Mesenchymal stem cell (in vitro differentiated cells and primary cell): ENCODE results near the gene FGD6.
A peak's percentile ranks its signal among the peaks of the same experiment; 100 is the strongest.

Experiments used
- DNase-seq: peaks from one replicate; pipeline ENCODE4 v3.0.0-alpha.2; 2013
- H2AFZ ChIP-seq: one replicate; pipeline ENCODE4 v1.6.1; 2013; ENCODE audit warnings: low read depth, mild to moderate bottlenecking, control low read depth, inconsistent platforms, low read length, moderate library complexity
- H2AK5ac ChIP-seq: 2 replicates; pipeline ENCODE4 v1.6.1; 2013; ENCODE audit warnings: low read length, moderate library complexity, mild to moderate bottlenecking, inconsistent platforms; ENCODE audit not compliant: severe bottlenecking
- H2BK120ac ChIP-seq: one replicate; pipeline ENCODE4 v1.6.1; 2013; ENCODE audit warnings: low read depth, mild to moderate bottlenecking, inconsistent platforms, low read length, moderate library complexity
- H2BK12ac ChIP-seq, 2 experiments: one replicate each; pipeline ENCODE4 v1.6.1; 2013; ENCODE audit warnings: inconsistent platforms in 2 of 2, low read length in 2 of 2, mild to moderate bottlenecking in 2 of 2, moderate library complexity in 2 of 2, control low read depth in 1 of 2
- H2BK15ac ChIP-seq: one replicate; pipeline ENCODE4 v1.6.1; 2013; ENCODE audit warnings: mild to moderate bottlenecking, low read depth, inconsistent platforms; ENCODE audit not compliant: poor library complexity, severe bottlenecking
- H2BK5ac ChIP-seq: 2 replicates; pipeline ENCODE4 v1.6.1; 2013; ENCODE audit warnings: low read depth, mild to moderate bottlenecking, low read length, control low read depth, inconsistent platforms; ENCODE audit not compliant: poor library complexity, severe bottlenecking
- H3K14ac ChIP-seq, 2 experiments: one replicate each; pipeline ENCODE4 v1.6.1; 2013; ENCODE audit warnings: inconsistent platforms in 2 of 2, low read length in 2 of 2, control low read depth in 1 of 2, mild to moderate bottlenecking in 1 of 2, moderate library complexity in 1 of 2
- H3K18ac ChIP-seq, 2 experiments: one replicate each; pipeline ENCODE4 v1.6.1; 2013; ENCODE audit warnings: inconsistent platforms in 2 of 2, low read length in 2 of 2, control low read depth in 1 of 2, low read depth in 1 of 2, mild to moderate bottlenecking in 1 of 2
- H3K23ac ChIP-seq, 2 experiments: one replicate each; pipeline ENCODE4 v1.6.1; 2013; ENCODE audit warnings: inconsistent platforms in 2 of 2, low read length in 2 of 2, mild to moderate bottlenecking in 2 of 2, moderate library complexity in 2 of 2, control low read depth in 1 of 2
- H3K27ac ChIP-seq: 2 replicates; pipeline ENCODE4 v1.5.1; 2013; ENCODE audit warnings: mild to moderate bottlenecking, moderate library complexity, low read length, control low read depth, inconsistent platforms; ENCODE audit not compliant: poor library complexity, severe bottlenecking
- H3K27me3 ChIP-seq, 2 experiments: 2 replicates each; pipeline versions ENCODE4 v1.6.1 to v1.7.0; 2013; ENCODE audit warnings: low read length in 2 of 2, mild to moderate bottlenecking in 2 of 2, moderate library complexity in 2 of 2, control low read depth in 1 of 2, inconsistent platforms in 1 of 2; ENCODE audit not compliant: control insufficient read depth in 1 of 2, insufficient read depth in 1 of 2
- H3K36me3 ChIP-seq, 2 experiments: 2 replicates each; pipeline versions ENCODE4 v1.6.1 to v1.7.0; 2013; ENCODE audit warnings: low read length in 2 of 2, control low read depth in 1 of 2, inconsistent platforms in 1 of 2, low read depth in 1 of 2, mild to moderate bottlenecking in 1 of 2; ENCODE audit not compliant: insufficient read depth in 2 of 2, control insufficient read depth in 1 of 2
- H3K4ac ChIP-seq, 2 experiments: one replicate each; pipeline ENCODE4 v1.6.1; 2013; ENCODE audit warnings: inconsistent platforms in 2 of 2, low read length in 2 of 2, mild to moderate bottlenecking in 2 of 2, moderate library complexity in 2 of 2, control low read depth in 1 of 2, low read depth in 1 of 2
- H3K4me1 ChIP-seq: 2 replicates; pipeline ENCODE4 v1.6.1; 2013; ENCODE audit warnings: low read depth, low read length, control low read depth; ENCODE audit not compliant: control insufficient read depth, insufficient read depth
- H3K4me2 ChIP-seq: 2 replicates; pipeline ENCODE4 v1.6.1; 2013; ENCODE audit warnings: low read length, mild to moderate bottlenecking, inconsistent platforms; ENCODE audit not compliant: poor library complexity, severe bottlenecking
- H3K4me3 ChIP-seq, 2 experiments: 2 replicates each; pipeline versions ENCODE4 v1.5.1 to v1.7.0; 2013; ENCODE audit warnings: low read length in 2 of 2, mild to moderate bottlenecking in 2 of 2, control low read depth in 1 of 2, low read depth in 1 of 2; ENCODE audit not compliant: insufficient read depth in 1 of 2
- H3K79me1 ChIP-seq: replicated peaks from 2 replicates; pipeline ENCODE4 v1.6.1; 2013; ENCODE audit warnings: mild to moderate bottlenecking, control low read depth, low read length, inconsistent platforms; ENCODE audit not compliant: poor library complexity, severe bottlenecking
- H3K9ac ChIP-seq: 2 replicates; pipeline ENCODE4 v1.7.0; 2013; ENCODE audit warnings: mild to moderate bottlenecking, low read length, moderate library complexity
- H3K9me3 ChIP-seq: 2 replicates; pipeline ENCODE4 v1.7.0; 2013; ENCODE audit warnings: mild to moderate bottlenecking, low read length; ENCODE audit not compliant: control insufficient read depth
- H4K8ac ChIP-seq: one replicate; pipeline ENCODE4 v1.6.1; 2013; ENCODE audit warnings: inconsistent platforms, mild to moderate bottlenecking, low read length, moderate library complexity
- H4K91ac ChIP-seq: one replicate; pipeline ENCODE4 v1.6.1; 2013; ENCODE audit warnings: mild to moderate bottlenecking, low read length, inconsistent platforms
- WGBS: methylation state at CpG from one replicate; pipeline ENCODE4 v1.1.7; 2013; ENCODE audit warnings: mixed read lengths; 5-methylcytosine and 5-hydroxymethylcytosine counted together

Gene FGD6

GRCh38 chr12:95207407-95207806 lies 9.9 kb downstream of the FGD6 start:
- Histone ChIP-seq H3K23ac (no peak overlapping the region), H3K27ac (no peak overlapping the region), H3K36me3 (no peaks in the 10 kb centered on the region), H2BK120ac (no peak overlapping the region), H3K4me1 (peaks cover 16% of the 10 kb centered on the region), H2AK5ac (peak overlapping the region; percentile 49), H3K9me3 (no peaks in the 10 kb centered on the region), H2BK15ac (no peak overlapping the region), H3K79me1 (peaks cover 10% of the 10 kb centered on the region), H3K4me3 (no peak overlapping the region), H4K8ac (no peak overlapping the region), H2AFZ (no peak overlapping the region), H3K14ac (no peak overlapping the region), H2BK12ac (no peak overlapping the region), H3K27me3 (no peaks in the 10 kb centered on the region), H3K4ac (no peak overlapping the region), H2BK5ac (no peak overlapping the region), H3K18ac (no peak overlapping the region), H4K91ac (no peak overlapping the region), H3K9ac (no peak overlapping the region), H3K4me2 (no peak overlapping the region)
- DNase-seq, result no peak
- 81% methylated on average over 2 of the region's 2 CpGs for WGBS

DNA sequence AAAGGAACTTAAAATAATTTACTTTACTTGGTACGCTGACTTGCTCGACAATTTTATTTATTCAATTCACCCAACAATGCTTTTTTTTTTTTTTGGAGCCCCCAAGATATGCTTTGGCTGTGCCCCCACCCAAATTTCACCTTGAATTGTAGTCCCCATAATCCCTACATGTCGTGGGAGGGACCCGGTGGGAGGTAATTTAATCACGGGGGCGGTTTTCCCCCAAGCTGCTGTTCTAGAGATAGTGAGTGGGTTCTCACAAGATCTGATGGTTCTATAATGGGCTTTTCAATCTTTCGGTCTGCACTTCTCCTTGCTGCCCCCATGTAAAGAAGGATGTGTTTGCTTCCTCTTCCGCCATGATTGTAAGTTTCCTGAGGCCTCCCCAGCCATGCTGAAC lies 10.4 kb downstream of the FGD6 start:
- no peak for DNase-seq
- H3K4me2 ChIP-seq, result no peak overlapping the region
- no peak overlapping the region for H3K4me3 ChIP-seq
- no peaks in the 10 kb centered on the region for H3K9me3 ChIP-seq
- no peak overlapping the region for H2BK5ac ChIP-seq
- 96% methylated on average over 6 of the region's 8 CpGs for WGBS
- peaks cover 18% of the 10 kb centered on the region for H3K4me1 ChIP-seq
- H2BK120ac ChIP-seq, result no peak overlapping the region
- no peak overlapping the region for H3K23ac ChIP-seq
- no peak overlapping the region for H4K8ac ChIP-seq
- H3K36me3 ChIP-seq, result no peaks in the 10 kb centered on the region
- H3K14ac ChIP-seq, result no peak overlapping the region
- H2AFZ ChIP-seq, result no peak overlapping the region
- H3K27me3 ChIP-seq, result no peaks in the 10 kb centered on the region
- H2AK5ac ChIP-seq, result peak overlapping the region; percentile 53
- no peak overlapping the region for H3K27ac ChIP-seq
- no peak overlapping the region for H2BK12ac ChIP-seq
- H3K4ac ChIP-seq, result no peak overlapping the region
- H3K18ac ChIP-seq, result no peak overlapping the region
- H2BK15ac ChIP-seq, result no peak overlapping the region
- H4K91ac ChIP-seq, result no peak overlapping the region
- H3K9ac ChIP-seq, result no peak overlapping the region
- H3K79me1 ChIP-seq, result peaks cover 10% of the 10 kb centered on the region

GRCh38 chr12:95205685-95206084 lies 11.6 kb downstream of the FGD6 start:
- no peaks in the 10 kb centered on the region for H3K36me3 ChIP-seq
- H3K23ac ChIP-seq, result no peak overlapping the region
- peak overlapping the region; percentile 98 for H2AK5ac ChIP-seq
- no peaks in the 10 kb centered on the region for H3K27me3 ChIP-seq
- H3K14ac ChIP-seq, result no peak overlapping the region
- peaks cover 8% of the 10 kb centered on the region for H3K79me1 ChIP-seq
- H2BK5ac ChIP-seq, result peak overlapping the region; percentile 24
- H3K18ac ChIP-seq, result peak overlapping the region; percentile 75 to 85
- H2BK15ac ChIP-seq, result no peak overlapping the region
- H4K8ac ChIP-seq, result peak overlapping the region; percentile 59
- H2BK120ac ChIP-seq, result peak overlapping the region; percentile 87
- H3K4me3 ChIP-seq, result no peak overlapping the region
- H3K9ac ChIP-seq, result peak overlapping the region; percentile 82
- H4K91ac ChIP-seq, result peak overlapping the region; percentile 14
- peak overlapping the region; percentile 18 for H2AFZ ChIP-seq
- 2% methylated on average over 4 of the region's 4 CpGs for WGBS
- peaks cover 18% of the 10 kb centered on the region for H3K4me1 ChIP-seq
- peak overlapping the region; percentile 93 for H3K27ac ChIP-seq
- H3K4me2 ChIP-seq, result no peak overlapping the region
- peak overlapping the region; percentile 29 to 49 for H3K4ac ChIP-seq
- H3K9me3 ChIP-seq, result no peaks in the 10 kb centered on the region
- H2BK12ac ChIP-seq, result peak overlapping the region in 1 of 2 experiments; percentile 21
- peak; percentile 88 for DNase-seq

DNA sequence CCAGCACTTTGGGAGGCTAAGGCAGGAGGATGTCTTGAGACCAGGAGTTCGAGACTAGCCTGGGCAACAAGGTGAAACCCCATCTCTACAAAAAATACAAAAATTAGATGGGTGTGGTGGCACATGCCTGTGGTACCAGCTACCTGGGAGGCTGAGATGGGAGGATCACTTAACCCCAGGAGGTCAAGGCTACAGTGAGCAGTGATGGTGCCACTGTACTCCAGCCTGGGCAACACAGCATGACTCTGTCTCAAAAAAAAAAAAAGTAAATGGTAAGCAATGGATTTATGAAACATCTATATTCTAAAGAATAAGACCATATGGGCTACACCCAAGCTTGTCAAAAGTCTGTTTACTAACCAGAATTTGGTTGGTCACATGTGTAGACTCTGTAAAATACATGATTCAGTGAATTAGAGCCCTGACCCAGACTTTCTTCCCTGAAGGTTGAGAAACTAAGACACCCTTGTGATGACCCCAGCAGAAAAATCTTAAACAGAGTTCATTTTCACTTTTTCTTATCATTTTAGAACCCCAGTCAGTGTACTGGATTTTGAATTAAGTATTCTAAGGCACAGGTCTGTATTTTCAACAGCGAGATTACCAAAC lies 12.1 kb downstream of the FGD6 start:
- Histone ChIP-seq H2BK12ac (peak overlapping the region; percentile 17 to 86), H3K4me2 (no peak overlapping the region), H4K8ac (peak overlapping the region; percentile 24), H2BK15ac (peak overlapping the region; percentile 85), H3K4ac (peak overlapping the region; percentile 21 to 47), H2AK5ac (peak overlapping the region; percentile 81), H3K14ac (no peak overlapping the region), H3K4me1 (peaks cover 18% of the 10 kb centered on the region), H3K27ac (peak overlapping the region; percentile 93), H2AFZ (no peak overlapping the region), H3K23ac (no peak overlapping the region), H3K18ac (peak overlapping the region in 1 of 2 experiments; percentile 22), H3K4me3 (peak overlapping the region in 1 of 2 experiments; percentile 39), H3K36me3 (no peaks in the 10 kb centered on the region), H3K79me1 (peaks cover 5% of the 10 kb centered on the region), H3K9ac (peak overlapping the region; percentile 82), H2BK120ac (peak overlapping the region; percentile 87), H4K91ac (no peak overlapping the region), H3K9me3 (no peaks in the 10 kb centered on the region), H2BK5ac (peak overlapping the region; percentile 8), H3K27me3 (no peaks in the 10 kb centered on the region)
- WGBS, result 42% methylated on average over 1 of the region's 2 CpGs
- no peak for DNase-seq
